Measurements from ENCODE around the gene ELOVL7.

Gene ELOVL7

DNA sequence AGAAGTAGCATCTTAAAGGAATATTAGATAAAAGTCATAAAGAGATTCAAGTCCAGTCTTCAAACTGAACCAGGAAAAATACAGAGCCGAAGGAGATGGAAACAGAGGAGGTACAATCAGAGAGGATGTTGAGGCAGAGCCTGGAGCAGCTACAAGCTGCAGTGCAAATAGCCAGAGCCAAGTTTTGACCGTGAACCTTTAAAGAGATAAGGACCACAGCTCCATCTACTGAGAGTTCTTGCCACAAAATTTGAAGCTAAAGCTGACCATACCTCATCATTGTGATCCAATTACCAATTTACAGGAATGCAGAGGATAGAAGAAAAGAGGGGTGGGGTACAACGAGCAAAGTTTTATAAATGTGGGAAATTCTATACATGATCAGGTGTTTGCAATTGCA lies 133.7 kb downstream of the ELOVL7 start:
- no peak for DNase-seq

DNA sequence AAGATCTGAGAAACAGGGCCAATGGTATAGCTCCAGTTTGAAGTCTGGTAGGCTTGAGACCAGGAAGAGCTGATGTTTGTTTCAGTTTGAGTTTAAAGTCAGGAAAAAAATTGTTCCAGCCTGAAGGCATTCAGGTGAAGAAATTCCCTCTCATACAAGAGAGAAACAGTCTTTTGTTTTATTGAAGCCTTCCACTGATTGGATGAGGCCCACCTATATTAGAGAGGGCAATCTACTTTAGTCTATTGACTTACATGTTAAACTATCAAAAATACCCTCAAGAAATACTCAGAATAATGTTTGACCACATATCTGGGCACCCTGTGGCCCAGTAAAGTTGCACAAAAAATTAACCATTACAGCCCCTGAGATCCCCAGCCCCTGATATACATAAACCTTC lies 138.9 kb downstream of the ELOVL7 start:
- DNase-seq: no peak

DNA sequence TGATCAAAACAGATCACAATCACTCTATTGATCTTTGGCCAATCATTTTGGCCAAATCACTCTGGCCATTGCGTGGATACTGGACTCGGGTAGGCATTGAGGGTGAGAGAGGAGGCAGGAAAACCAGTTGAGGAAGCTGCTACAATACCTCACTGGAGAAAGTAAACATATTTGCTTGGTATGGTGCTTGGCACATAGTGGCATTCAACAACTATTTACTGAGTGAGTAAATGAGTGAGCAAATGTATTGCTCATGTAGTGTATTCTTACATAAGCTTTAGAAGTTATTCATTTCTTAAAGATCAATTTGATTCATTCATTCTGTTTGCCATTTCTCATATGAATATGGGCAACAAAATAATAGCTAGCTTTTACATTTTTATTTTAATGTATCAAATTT lies 140.1 kb downstream of the ELOVL7 start:
- DNase-seq: no peak
